Measurements from ENCODE around the gene KMT2A.

Gene KMT2A

GRCh38 chr11:118574636-118575035 is 138.3 kb downstream of the KMT2A start:
- in situ Hi-C loops (cut with HindIII; ENCODE audit: low sequenced_read_pairs), result no loop called here

Data from DLD1 (cell line).